ENCODE measurements around the gene POPDC3.
"Not testable (repeated sequence)": the region's sequence is repeated elsewhere in the genome, so short reads cannot be mapped to it uniquely, and the experiment has no call there.

Gene POPDC3, protein sequence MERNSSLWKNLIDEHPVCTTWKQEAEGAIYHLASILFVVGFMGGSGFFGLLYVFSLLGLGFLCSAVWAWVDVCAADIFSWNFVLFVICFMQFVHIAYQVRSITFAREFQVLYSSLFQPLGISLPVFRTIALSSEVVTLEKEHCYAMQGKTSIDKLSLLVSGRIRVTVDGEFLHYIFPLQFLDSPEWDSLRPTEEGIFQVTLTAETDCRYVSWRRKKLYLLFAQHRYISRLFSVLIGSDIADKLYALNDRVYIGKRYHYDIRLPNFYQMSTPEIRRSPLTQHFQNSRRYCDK

DNA sequence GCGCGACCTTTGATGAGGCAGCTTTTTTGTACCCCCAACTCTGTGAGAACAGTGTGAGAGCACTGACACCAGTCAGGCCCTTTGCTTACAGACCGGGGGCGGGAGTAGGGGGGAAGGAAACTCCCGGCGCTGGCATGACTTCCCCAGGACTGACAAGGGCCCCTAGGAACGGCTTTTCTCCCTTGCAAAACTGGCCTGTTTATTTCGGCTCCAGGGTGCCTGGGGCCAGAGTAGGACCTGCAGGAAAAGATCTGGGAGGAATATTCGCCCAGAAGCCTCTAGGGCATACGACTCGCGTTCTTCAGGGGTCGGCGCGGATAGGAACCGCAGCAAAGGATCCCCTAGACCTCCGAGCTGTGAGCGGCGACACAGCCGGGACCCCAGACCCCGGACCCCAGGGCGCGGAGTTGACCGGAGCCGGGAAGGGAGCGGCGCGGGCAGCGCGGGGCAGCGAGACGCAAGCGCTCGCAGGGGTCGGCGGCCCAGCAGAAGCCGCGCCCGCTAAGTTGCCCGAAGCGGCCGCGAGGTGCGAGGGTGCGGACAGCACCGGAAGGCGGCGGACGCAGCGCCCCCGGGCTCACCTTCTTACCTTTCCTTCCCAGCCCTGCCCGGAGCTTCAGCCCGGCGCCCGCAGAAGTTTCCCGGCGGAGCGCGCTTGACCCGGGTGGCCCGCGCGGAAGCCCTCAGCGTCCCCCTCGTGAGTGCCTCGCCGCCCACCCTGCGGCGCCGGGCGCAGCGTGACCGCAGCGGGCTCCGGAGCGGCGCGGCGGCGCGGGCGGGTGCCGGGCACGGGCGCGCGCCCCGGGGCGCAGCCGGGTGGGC, at the start of gene POPDC3:
TSS of gene POPDC3 (minus strand) at position 771 of the 822 bp plus-strand sequence. CDS start 18,105 bp downstream, outside the sequence.
- no peak for DNase-seq (ENCODE audit: low read depth)

DNA sequence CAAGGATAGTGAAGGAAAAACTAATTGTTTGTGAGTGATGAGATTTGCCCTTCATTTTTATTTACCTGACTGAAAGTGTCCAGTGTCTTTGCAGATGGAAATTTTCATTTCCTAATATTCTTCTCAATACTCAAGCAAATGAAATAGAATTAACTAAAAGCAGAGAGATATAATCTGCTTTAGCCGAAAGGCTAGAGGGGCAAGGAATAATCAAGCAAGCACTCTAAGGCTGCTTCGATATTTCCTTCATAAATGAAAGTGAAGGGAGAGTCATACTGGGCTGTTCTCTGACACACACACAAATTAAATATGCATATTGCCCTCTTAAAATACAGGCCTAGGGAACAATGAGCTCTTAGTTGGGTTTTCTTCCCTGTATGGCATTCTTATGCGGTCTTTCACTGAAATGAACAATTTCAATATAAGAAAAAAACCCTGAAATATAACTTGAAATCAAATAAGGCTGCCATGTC, 47.5 kb upstream of the POPDC3 start:
- no peak for DNase-seq (ENCODE audit: low read depth)

DNA sequence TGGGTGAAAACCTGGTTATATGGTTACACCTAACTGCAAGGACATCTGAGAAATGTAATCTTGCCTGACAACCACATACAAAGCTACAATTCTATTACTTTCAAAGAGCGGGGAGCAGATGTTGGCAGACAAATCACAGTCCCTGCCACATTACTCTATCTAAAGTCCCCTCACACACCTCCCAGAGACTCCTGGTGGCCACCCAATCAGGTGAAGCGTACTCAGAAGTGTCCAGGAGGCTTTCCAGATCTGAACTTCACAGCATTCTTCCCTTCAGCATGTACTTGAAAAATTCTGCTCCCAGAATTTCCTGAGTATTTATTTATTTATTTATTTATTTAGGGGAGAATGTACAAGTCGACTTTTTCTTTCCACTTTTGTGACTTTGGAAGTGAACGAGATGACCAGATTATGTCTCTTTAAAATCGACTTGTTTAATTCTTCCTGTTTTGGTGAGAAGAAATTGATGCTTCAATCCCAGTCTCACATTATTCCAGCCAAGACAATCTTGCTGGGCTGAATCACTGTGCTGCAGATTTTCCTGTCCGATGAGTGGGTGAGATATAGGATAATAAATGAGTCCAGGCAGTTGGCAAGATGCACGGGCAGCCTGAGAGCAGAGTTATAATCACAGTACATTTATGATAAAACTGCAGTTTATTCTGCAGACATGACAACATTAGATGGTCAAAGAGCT, 46.9 kb upstream of the POPDC3 start:
- no peak for DNase-seq (ENCODE audit: low read depth)

DNA sequence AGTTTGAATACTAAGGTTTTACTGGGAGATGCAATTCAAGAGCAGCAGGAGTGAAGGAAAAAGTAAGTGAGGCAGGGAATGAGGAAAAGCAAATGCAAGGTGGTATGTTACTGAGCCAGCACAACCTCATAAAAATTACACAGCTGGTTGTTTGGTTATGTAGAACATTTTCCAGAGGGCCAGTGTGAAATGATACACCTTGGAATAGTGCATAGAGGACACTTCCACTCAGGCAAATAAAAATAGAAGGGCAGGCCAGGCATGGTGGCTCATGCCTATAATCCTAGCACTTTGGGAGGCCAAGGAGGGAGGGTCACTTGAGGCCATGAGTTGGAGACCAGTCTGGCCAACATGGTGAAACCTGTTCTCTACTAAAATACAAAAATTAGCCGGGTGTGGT, 43.4 kb upstream of the POPDC3 start:
- no peak for DNase-seq (ENCODE audit: low read depth)

DNA sequence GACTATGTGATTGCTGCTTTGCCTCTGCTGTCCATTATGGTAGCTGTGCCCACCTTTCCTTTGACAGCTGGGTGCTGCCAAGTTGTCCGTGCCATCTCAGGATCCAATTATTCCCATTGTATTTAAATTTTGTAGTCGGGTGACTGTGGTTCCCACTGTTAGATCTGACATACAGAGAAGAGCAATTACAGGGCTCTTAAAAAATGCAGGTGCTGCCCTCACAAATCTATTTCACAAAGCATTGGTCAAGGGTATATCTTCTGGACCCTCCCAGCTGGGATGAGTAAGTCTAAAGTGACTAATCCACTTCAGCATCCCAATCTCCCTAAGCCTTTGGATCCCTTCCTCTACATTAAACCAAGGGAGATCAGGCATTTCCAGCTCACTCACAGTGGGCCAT, 41.4 kb upstream of the POPDC3 start:
- DNase-seq (ENCODE audit: low read depth): not testable (repeated sequence)

DNA sequence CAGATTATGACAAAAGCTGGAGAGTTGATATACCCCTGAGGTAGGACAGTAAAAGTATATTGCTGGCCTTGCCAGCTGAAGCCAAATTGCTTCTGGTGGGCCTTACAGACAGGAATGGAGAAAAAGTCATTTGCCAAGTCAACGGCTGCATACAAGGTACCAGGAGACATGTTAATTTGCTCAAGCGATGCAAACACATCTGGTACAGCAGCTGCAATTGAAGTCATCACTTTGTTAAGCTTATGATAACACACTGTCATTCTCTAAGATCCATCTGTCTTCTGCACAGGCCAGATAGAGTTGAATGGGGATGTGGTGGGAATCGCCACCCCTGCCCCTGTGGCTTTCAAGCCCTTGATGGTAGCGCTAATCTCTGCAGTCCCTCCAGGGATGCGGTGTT, 40.4 kb upstream of the POPDC3 start:
- no peak for DNase-seq (ENCODE audit: low read depth)

DNA sequence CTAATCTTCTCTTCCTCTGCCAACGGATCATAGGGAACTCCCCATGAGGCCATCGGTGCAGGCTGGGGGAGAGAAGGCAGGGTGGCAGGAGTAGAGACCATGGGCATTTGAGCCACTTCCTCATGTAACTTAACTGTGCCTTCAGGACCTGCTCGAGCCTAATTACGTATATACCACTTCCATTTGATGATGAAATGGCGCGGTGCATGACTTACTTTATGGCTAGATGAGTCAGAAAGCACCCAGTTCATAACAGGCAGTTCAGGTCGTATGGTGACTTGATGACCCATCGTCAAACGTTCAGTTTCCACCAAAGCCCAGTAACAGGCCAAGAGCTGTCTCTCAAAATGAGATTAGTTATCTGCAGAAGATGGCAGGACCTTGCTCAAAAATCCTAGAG, 39.4 kb upstream of the POPDC3 start:
- not testable (repeated sequence) for DNase-seq (ENCODE audit: low read depth)

DNA sequence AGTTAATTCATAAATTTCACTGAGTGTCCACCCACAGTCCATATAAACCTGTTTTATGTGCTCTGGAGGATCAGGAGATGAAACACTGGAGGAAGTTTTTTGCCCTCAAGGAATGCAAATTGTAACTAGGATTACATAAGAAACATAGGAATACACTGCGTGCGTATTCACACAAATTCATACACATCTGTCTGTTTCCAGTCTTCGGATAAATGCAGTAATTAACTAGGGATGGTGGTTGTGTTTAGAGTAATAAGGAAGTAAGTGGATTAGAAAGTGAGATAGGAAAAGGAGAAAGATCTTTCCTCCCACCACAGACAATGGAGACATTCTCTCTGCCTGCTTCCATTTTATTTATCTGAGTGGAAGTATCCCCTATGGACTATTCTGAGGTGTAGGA, 35.7 kb upstream of the POPDC3 start:
- DNase-seq (ENCODE audit: low read depth): no peak

DNA sequence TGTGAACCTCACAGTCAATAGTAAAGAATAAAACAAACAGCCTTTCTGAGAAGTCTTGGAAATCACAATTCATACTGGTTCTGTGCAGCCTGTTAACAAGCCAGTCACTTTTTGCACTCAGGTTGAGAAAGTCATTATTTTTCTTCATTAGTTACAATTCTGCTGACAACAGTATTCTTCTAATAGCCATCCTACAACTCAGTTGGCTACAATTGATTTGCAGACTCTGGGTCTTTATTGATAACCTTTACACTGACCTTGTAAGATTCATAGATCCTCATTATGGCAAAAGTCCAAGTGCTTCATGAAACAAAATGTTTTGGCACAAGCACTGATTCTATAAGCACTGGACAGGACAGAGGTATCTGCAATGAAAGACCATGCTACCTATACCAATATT, 34.9 kb upstream of the POPDC3 start:
- no peak for DNase-seq (ENCODE audit: low read depth)

DNA sequence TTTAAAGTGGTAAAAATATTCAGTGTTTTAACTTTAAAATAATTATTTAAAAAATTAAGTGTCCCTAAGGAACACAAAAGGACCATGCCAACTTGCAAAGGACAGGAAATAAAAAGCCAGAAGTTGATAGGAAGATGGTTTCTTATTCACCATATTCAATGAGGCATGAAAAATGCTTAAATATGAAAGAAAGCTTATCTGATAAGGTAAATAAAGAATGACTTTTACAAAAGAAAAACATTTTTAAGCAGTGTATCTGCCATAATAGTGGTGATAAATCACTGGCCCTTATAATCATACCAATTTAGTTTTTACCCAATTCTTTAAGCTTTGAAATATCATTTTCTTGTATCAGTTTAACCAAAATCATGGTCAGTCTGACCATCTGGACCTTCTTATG, 33.5 kb upstream of the POPDC3 start:
- DNase-seq (ENCODE audit: low read depth): no peak

DNA sequence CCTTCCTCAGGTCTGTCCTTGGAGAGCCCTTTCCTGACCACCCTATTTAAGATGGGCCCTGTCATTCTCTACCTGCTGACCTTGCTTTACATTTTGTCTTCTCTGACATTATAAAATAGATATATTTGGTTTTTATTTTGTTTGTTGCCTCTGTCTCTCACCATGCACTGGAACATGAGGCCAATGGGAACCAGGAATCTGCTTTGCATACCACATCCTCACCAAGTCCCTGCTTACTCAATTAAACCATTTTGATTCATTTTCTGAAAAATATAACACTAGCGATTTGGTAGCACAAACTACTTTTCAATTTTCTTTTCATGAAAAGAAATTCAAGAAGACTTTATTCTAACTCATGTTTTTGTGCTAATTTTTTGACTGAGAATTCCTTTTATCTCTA, 32.8 kb upstream of the POPDC3 start:
- DNase-seq (ENCODE audit: low read depth): no peak

DNA sequence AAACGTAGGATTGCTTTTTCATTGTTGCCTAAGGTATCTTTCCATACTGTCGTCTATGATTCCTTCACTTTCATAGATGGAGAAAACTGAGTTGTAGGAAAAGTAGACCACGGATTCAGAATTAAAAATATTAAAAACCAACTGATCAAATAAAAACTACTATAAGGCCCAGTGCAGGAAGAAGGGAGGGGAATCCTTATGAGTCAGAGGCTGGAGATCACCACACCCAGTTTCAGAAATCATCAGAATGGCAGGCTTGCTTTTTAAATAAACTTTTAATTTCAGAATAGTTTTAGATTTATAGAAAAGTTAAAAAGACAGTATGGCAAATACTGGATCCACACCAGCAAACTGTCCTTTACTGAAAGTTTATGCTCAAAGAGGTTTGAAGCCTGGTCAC, 32.0 kb upstream of the POPDC3 start:
- no peak for DNase-seq (ENCODE audit: low read depth)

DNA sequence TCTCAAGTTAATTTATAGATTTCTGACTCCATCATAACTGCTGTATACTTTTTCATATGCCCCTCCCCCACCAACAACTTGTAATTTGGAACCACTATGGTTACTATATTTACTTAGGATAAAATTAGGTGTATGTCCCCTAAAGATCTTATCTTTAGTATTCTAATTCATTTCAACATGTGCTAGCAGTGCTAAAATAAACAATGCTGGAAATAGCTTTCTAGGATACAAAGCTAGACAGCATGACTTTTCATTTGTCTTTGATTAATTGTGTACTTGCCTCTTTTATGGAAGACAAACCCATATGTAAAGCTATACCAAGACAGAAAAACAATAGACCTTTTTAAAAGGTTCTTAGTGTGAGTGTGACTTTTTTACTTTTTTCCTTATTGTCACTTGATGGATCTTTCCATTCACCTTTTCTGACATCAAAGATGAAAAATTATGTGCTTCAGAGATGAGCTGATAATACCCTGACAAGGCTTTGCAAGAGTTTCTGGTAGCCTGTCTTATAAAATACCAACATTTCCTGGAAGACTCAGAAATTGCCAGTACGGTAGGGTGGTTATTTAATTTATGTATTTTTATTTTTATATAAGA, 31.2 kb upstream of the POPDC3 start:
- no peak for DNase-seq (ENCODE audit: low read depth)

DNA sequence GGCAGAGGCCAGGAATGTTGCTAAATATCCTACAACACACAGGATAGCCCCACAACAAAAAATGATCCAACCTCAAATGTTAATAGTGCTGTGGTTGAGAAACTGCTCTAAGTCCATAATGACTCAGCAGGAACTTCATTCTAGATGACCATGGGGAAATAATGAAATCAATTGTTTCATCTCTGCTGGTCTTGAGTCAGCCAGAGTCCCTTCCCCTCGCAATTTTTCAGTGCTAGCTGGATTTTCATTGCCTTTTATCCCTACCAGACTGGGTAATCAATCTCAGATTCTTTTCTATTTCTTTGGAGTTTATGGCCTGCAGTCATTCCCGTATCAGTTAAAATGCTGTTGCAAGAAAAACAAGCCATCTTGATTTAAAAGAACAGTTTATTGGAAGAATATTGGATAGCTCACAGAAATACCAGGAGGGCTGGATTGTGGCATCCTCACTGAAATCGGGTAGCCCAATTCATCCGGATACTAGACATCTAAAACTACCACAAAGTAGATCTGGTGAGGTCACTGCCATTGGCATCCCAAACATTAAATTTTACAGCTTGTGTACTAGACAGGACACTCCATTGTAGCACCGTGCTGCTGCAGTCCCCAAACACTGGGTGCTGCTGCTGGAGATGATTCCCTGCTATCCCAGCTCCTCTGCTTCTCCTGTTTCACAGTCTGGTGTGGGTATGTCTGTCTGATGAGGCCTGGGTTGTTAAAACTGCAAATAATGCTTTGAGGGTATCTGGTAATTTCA, 30.3 kb upstream of the POPDC3 start:
- no peak for DNase-seq (ENCODE audit: low read depth)

DNA sequence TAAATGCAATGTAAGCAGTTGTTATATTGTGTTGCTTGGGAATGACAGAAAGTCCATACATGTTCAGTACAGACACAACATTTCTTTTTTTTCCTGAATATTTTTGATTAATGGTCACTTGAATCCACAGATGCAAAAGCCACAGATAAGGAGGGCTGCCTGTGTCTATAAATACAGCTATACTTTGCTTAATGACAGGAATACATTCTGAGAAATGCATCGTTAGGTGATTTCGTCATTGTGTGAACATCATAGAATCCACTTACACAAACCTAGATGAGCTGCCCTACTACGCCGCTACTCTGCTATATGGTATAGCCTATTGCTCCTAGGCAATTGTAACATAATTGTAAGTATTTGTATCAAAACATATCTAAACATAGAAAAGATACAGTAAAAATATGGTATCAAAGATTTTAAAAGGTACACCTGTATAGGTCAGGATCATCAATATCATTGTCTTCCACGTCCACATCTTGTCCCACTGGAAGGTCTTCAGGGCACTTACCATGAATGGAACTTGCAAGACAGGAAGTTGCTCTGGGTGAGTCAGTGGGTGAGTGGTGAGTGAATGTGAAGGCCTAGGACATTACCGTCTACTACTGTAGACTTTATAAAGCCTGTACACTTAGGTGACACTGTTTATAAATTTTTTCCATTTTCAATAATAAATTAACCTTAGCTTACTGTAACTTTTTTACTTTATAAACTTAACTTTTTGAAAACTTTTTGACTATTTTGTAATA, 27.9 kb upstream of the POPDC3 start:
- DNase-seq (ENCODE audit: low read depth): no peak

DNA sequence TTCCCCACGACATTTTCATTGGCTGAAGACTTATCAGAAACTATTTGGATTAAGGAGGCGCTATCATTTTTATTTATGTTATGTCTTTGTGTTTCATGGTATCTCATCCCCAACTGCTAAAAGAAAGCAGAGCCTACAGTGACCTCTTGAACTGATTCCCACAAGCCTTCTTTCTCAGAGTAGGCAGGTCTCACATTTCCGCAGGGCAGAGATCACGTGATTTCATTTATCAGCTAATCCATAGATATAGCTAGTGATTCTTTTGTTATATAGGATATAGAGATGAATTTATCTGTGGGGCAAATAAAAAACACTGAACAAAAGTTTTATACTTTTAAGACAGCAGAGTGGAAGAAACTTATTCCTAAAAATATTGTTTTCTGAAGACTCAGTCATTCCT, 25.0 kb upstream of the POPDC3 start:
- no peak for DNase-seq (ENCODE audit: low read depth)

DNA sequence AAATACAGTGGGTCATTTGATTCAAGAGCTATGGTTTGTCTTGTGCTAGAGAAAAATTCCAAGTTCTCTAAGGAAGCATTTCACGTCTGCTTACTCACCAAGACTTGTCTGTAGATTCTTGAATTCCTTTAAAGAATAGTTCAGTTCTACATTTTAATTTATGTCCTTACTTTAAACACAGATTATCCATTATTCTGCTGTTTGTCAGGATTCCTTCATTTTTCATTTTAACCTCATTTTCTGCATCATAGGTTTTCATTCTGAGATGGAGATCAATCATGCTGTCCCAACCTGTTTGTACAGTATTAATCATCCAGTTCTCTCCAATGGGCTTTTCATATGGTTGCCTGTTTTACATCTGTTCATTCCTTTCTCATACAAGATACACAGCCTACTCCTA, 24.5 kb upstream of the POPDC3 start:
- no peak for DNase-seq (ENCODE audit: low read depth)

DNA sequence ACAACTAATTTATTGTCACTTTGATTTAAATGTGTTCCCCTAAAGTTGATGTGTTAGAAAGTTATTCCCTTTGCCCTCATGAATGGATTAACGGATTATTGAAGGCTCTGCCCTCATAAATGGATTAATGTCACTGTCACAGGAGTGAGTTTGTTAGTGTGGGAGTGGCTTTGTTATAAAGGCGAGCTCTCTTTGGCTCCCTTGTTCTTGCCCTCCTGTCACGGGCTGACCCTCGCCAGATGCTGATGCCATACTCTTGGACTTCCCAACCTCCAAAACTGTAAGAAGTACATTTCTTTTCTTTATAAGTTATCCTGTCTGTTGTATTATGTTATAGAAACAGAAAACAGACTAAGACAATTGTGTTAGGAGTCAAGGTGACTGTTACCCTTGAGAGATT, 22.7 kb upstream of the POPDC3 start:
- DNase-seq (ENCODE audit: low read depth): no peak

DNA sequence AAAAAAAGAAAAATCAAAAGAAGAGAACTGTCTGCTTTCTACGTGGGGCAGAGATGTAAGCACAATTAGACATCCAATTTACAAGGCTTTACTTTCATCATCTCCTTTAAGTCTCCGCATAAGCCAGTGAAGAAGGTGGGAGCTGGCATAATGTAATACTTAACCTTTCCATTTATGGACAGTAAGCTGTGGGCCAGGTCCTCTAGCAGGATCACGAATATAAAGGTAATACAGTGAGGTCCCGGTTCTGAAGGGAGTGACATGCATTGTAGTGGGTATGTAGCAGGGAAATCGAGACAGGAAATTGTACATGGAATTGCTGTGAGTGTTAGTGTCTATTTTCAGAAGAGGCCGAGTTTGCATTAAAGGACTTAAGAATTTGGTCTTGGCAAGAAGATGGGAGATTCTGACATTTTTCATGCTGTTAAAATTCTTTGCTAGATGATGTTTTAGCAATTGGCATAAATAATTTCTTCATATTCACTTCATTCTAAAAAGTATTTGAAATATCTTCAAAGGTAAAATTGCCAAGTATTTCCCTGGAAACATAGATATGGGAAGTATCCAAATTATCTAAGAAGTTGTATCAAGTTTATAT, 20.4 kb upstream of the POPDC3 start:
- no peak for DNase-seq (ENCODE audit: low read depth)

DNA sequence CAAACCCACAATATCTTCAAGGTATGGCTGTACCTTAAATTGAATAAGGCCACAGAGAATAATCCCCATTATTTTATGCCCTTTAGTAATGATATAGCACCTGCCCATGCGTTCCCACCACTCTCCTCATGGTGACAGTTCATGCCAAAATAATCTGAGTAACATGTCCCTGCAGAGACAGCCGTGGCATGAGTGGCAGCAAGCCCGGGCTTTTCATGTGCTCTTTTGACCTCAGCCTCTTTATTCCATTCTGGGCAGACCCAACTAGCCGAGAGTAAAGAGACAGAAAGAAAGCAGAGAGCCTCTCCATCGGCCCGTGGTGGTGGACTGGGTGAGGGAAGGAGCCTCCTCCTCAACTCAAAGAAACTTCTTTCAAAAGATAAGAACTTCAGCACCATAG, 19.9 kb upstream of the POPDC3 start:
- DNase-seq (ENCODE audit: low read depth): no peak

DNA sequence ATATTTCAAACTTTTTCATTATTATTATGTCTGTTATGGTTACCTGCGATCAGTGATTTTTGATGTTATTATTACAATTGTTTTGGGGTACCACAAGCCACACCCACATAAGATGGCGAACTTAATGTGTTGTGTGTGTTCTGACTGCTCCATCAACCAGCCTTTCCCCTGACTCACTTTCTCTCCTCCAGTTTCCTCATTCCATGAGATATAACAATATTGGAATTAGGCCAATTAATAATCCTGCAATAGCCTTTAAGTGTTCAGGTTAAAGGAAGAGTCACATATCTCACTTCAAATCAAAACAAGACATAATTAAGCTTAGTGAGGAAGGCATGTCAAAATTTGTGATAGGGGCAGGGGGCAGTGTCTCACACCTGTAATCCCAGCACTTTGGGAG, 16.3 kb upstream of the POPDC3 start:
- no peak for DNase-seq (ENCODE audit: low read depth)

All from stimulated activated CD8-positive, alpha-beta memory T cell treated with anti-CD3 and anti-CD28 coated beads, Interleukin-15, amount 100 ng/mL, for 1 hour (primary cell).